Endothelial cell of umbilical vein (primary cell): Measurements from ENCODE around the gene ALDOA. TPM values are rescaled to one million over a fixed set of nuclear protein-coding genes. Genes with fewer than 3 reads are reported as not detected.

Experiments
- BruUV-seq: library from RNA; stranded (reverse); fragments of 400-500 nt; replicated peaks from 2 replicates; lab custom pipeline; 2021; lab: Mats Ljungman, UMichigan
- CTCF ChIA-PET: fragments of 300-600, 350-600 bp; sonication (Branson Sonifier 250); formaldehyde crosslinking; loops from one replicate; lab custom pipeline; 2021; ENCODE audit warnings: antibody characterized with exemption, inconsistent platforms; lab: Charles Lee
- POLR2A ChIA-PET: fragments of 300-600, 350-600 bp; sonication (Branson Sonifier 250); formaldehyde crosslinking; loops from one replicate; lab custom pipeline; 2021; ENCODE audit warnings: antibody characterized with exemption, inconsistent platforms; lab: Charles Lee
- DNase-seq: peaks from one replicate; pipeline ENCODE4 v3.0.0-alpha.2; 2011; ENCODE audit warnings: low read depth, low spot score
- FAIRE-seq: peaks from 2 replicates; lab custom pipeline; 2011; peaks lifted over from hg19 to GRCh38; lab: Jason Lieb, UNC
- H2AFZ ChIP-seq: 2 replicates; pipeline ENCODE4 v1.6.0; 2012; ENCODE audit warnings: low read depth, low read length, control low read depth, inconsistent platforms
- H3K27ac ChIP-seq: 2 replicates; pipeline ENCODE4 v1.5.1; 2011; ENCODE audit warnings: low read depth, mild to moderate bottlenecking, control low read depth, low read length, moderate library complexity; ENCODE audit not compliant: insufficient read depth
- H3K27me3 ChIP-seq, 2 experiments: 2 replicates each; pipeline versions ENCODE4 v1.6.0 to v1.6.1; 2011; ENCODE audit warnings: low read length in 2 of 2, mixed read lengths in 1 of 2; ENCODE audit not compliant: control insufficient read depth in 2 of 2, insufficient read depth in 2 of 2
- H3K36me3 ChIP-seq, 2 experiments: 2 replicates in 1 of 2; 3 replicates in 1 of 2; pipeline ENCODE4 v1.5.1; 2011; ENCODE audit warnings: low read length in 2 of 2, mild to moderate bottlenecking in 1 of 2, moderate library complexity in 1 of 2; ENCODE audit not compliant: control insufficient read depth in 2 of 2, insufficient read depth in 2 of 2; ENCODE audit errors: extremely low read depth in 1 of 2
- H3K4me1 ChIP-seq: 3 replicates; pipeline ENCODE4 v1.5.1; 2011; ENCODE audit warnings: mild to moderate bottlenecking, low read length; ENCODE audit not compliant: control insufficient read depth, insufficient read depth; ENCODE audit errors: extremely low read depth
- H3K4me2 ChIP-seq: 2 replicates; pipeline ENCODE4 v1.6.1; 2011; ENCODE audit warnings: low read length, control low read depth, mixed read lengths; ENCODE audit not compliant: insufficient read depth
- H3K4me3 ChIP-seq, 3 experiments: fragments of 200-600 bp in 1 of 3; sonication (generic), shearing (Covaris generic) in 1 of 3; replicated peaks in 1 of 3; 2 replicates each; pipeline ENCODE4 v1.5.1; 2011 to 2016; ENCODE audit warnings: control low read depth in 3 of 3, low read length in 3 of 3, mild to moderate bottlenecking in 2 of 3, inconsistent platforms in 1 of 3, low read depth in 1 of 3, moderate library complexity in 1 of 3; ENCODE audit not compliant: insufficient read depth in 1 of 3
- H3K79me2 ChIP-seq: 2 replicates; pipeline ENCODE4 v1.6.0; 2012; ENCODE audit warnings: low read length, inconsistent platforms; ENCODE audit not compliant: control insufficient read depth, insufficient read depth
- H3K9ac ChIP-seq: replicated peaks from 2 replicates; pipeline ENCODE3; 2011; ENCODE audit warnings: low read length, control low read depth; ENCODE audit not compliant: insufficient read depth; ENCODE audit errors: extremely low read depth
- H3K9me1 ChIP-seq: replicated peaks from 3 replicates; pipeline ENCODE4 v1.6.0; 2011; ENCODE audit warnings: mild to moderate bottlenecking, low read length; ENCODE audit not compliant: control insufficient read depth, insufficient read depth; ENCODE audit errors: extremely low read depth
- H3K9me3 ChIP-seq: replicated peaks from 2 replicates; pipeline ENCODE4 v1.5.1; 2012; ENCODE audit warnings: low read length, inconsistent platforms; ENCODE audit not compliant: control insufficient read depth, insufficient read depth
- H4K20me1 ChIP-seq: replicated peaks from 2 replicates; pipeline ENCODE3; 2011; ENCODE audit warnings: mild to moderate bottlenecking, low read length; ENCODE audit not compliant: control insufficient read depth, insufficient read depth; ENCODE audit errors: extremely low read depth
- EZH2 ChIP-seq: IDR thresholded peaks from 2 replicates; pipeline ENCODE4 v1.6.1; 2012; ENCODE audit warnings: borderline replicate concordance, low read depth, mild to moderate bottlenecking, moderate library complexity, low read length, inconsistent platforms; ENCODE audit not compliant: severe bottlenecking
- FOS ChIP-seq: IDR thresholded peaks from 2 replicates; pipeline ENCODE4 v1.6.1; 2011; ENCODE audit warnings: mild to moderate bottlenecking, low read length, moderate library complexity, borderline replicate concordance; ENCODE audit not compliant: insufficient read depth
- GATA2 ChIP-seq: IDR thresholded peaks from 2 replicates; pipeline ENCODE4 v1.7.0; 2011; ENCODE audit warnings: low read depth, mild to moderate bottlenecking, moderate library complexity, mixed read lengths, low read length; ENCODE audit not compliant: insufficient read length, insufficient read depth
- JUN ChIP-seq: IDR thresholded peaks from 2 replicates; pipeline ENCODE4 v1.6.1; 2011; ENCODE audit warnings: borderline replicate concordance, low read depth; ENCODE audit not compliant: insufficient read length, insufficient read depth
- MYC ChIP-seq: IDR thresholded peaks from one replicate; pipeline ENCODE4 v1.6.1; 2011; ENCODE audit warnings: mild to moderate bottlenecking, low read depth, low read length
- POLR2A ChIP-seq: IDR thresholded peaks from 2 replicates; pipeline ENCODE4 v1.6.1; 2012; ENCODE audit warnings: low read depth, mild to moderate bottlenecking, control low read depth, low read length
- POLR2AphosphoS5 ChIP-seq: IDR thresholded peaks from 2 replicates; pipeline ENCODE4 v1.6.1; 2012; ENCODE audit warnings: low read depth, mild to moderate bottlenecking, control low read depth, low read length, moderate library complexity; ENCODE audit not compliant: insufficient read depth
- dilution Hi-C: fragments of 300-500 bp; cut with MboI; formaldehyde crosslinking; loops from one replicate; pipeline ENCODE4 v1.15.0; 2019; ENCODE audit warnings: low sequenced_read_pairs; ENCODE audit not compliant: extremely low pct_ligation_motif_present
- intact Hi-C: fragments of 100-400 bp; cut with micrococcal nuclease; formaldehyde crosslinking; loops from one replicate; pipeline ENCODE4 v1.10.0; 2022
- polyA plus RNA-seq, 4 experiments: library from polyadenylated mRNA; depleted of rRNA in 3 of 4; stranded (reverse) in 3 of 4; unstranded in 1 of 4; fragments of >200 nt; gene quantifications; 2 replicates each; pipeline versions ENCODE4 v1.2.1 to v1.2.3, GENCODE V29; 2011 to 2012; ENCODE audit warnings: missing spikeins in 1 of 4
- total RNA-seq: library from RNA; stranded (reverse); gene quantifications from 2 replicates; pipeline ENCODE4 v1.2.3, GENCODE V29; 2021
- TF ChIP-seq, protein P1 (sequence below), 2 donors: IDR thresholded peaks; 1 replicate in 1 of 2; 2 replicates in 1 of 2; pipeline ENCODE4 v1.5.1; 2011; ENCODE audit warnings: low read length in 2 of 2, mild to moderate bottlenecking in 2 of 2, moderate library complexity in 2 of 2, control low read depth in 1 of 2, inconsistent platforms in 1 of 2, low read depth in 1 of 2; ENCODE audit not compliant: insufficient read depth in 1 of 2; ENCODE audit errors: extremely low read depth in 1 of 2
- TF ChIP-seq, protein P2 (sequence below): IDR thresholded peaks from 2 replicates; pipeline ENCODE4 v1.6.1; 2011; ENCODE audit not compliant: insufficient read depth, insufficient read length

The ALDOA gene
- total and polyA plus RNA-seq, 2 donors (not counting 3 experiments of a cell fraction or from before 2014, with no cell fraction given) = 871 to 1,114 TPM

DNA sequence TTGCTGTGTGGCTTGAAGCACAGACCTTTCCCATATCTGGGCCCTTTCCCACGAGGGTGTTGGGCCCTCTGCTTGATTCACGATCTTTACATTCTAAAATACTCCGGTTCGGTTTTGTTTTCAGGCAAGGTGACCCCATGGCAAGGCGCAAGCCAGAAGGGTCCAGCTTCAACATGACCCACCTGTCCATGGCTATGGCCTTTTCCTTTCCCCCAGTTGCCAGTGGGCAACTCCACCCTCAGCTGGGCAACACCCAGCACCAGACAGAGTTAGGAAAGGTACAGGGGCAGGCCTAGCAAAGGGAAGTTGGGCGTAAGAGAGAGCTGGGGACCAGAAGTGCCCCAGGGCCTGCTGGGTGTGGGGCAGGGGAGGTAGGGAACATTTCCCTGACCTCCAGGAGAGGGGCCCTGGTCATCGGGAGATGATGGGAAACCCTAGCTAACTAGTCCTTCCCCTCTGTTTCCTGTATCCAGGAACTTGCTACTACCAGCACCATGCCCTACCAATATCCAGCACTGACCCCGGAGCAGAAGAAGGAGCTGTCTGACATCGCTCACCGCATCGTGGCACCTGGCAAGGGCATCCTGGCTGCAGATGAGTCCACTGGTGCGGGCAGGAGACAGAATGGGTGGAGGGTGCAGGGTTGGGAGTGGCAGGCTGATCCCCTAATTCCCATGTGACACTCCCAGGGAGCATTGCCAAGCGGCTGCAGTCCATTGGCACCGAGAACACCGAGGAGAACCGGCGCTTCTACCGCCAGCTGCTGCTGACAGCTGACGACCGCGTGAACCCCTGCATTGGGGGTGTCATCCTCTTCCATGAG, 1.4 kb downstream of the ALDOA start:
- H2AFZ ChIP-seq = no peak overlapping the region
- POLR2A ChIA-PET = interaction anchor here (0.8 to 2.8 kb wide), 4 partner anchors 9 to 25 kb away, joined by 3 to 21 read pairs (median 11); partner anchors contain the start of gene PPP4C
- intact Hi-C loops (no loop called here), dilution Hi-C loops (no loop called here)
- no peaks in the 10 kb centered on the region for H3K9me1 ChIP-seq
- FAIRE-seq (peak; percentile 26), DNase-seq (no peak)
- TF ChIP-seq POLR2AphosphoS5 (no peak), POLR2A (no peak), JUN (no peak), GATA2 (no peak), FOS (no peak), MYC (no peak), EZH2 (no peak)
- TF ChIP-seq, protein P1, sequence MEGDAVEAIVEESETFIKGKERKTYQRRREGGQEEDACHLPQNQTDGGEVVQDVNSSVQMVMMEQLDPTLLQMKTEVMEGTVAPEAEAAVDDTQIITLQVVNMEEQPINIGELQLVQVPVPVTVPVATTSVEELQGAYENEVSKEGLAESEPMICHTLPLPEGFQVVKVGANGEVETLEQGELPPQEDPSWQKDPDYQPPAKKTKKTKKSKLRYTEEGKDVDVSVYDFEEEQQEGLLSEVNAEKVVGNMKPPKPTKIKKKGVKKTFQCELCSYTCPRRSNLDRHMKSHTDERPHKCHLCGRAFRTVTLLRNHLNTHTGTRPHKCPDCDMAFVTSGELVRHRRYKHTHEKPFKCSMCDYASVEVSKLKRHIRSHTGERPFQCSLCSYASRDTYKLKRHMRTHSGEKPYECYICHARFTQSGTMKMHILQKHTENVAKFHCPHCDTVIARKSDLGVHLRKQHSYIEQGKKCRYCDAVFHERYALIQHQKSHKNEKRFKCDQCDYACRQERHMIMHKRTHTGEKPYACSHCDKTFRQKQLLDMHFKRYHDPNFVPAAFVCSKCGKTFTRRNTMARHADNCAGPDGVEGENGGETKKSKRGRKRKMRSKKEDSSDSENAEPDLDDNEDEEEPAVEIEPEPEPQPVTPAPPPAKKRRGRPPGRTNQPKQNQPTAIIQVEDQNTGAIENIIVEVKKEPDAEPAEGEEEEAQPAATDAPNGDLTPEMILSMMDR (IDR thresholded peaks at IDR 0.05; ENCODE audit: extremely low read depth in 1 of 2, insufficient read depth in 1 of 2, low read depth in 1 of 2, low read length in 2 of 2) = no peak
- TF ChIP-seq, protein P2, sequence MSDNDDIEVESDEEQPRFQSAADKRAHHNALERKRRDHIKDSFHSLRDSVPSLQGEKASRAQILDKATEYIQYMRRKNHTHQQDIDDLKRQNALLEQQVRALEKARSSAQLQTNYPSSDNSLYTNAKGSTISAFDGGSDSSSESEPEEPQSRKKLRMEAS = no peak
- peak overlapping the region; percentile 82 for H3K9ac ChIP-seq
- peak overlapping the region; percentile 71 to 95 (median 91) for H3K4me3 ChIP-seq
- H3K79me2 ChIP-seq = peaks cover 46% of the 10 kb centered on the region
- CTCF ChIA-PET = interaction anchor here (1.1 to 4.5 kb wide), 7 partner anchors 11 to 45 kb away, joined by 3 to 53 read pairs (median 9); partner anchors contain the start of gene TBX6
- H3K4me2 ChIP-seq = peak overlapping the region; percentile 91
- no peaks in the 10 kb centered on the region for H4K20me1 ChIP-seq
- peaks cover 24 to 39% of the 10 kb centered on the region in 2 experiments for H3K36me3 ChIP-seq
- no peaks in the 10 kb centered on the region for H3K9me3 ChIP-seq
- BruUV-seq = no TSS peak
- H3K4me1 ChIP-seq = peaks cover 29% of the 10 kb centered on the region
- peak overlapping the region; percentile 78 for H3K27ac ChIP-seq
- no peaks in the 10 kb centered on the region for H3K27me3 ChIP-seq
